GM12801 (cell line): ENCODE measurements around the gene CRTC1.

ENCODE experiments used
- CTCF ChIP-seq: IDR thresholded peaks from one replicate; pipeline ENCODE4 v1.5.1; 2011; ENCODE audit warnings: control low read depth; ENCODE audit not compliant: insufficient read length; ENCODE audit errors: extremely low read depth

The CRTC1 gene

GRCh38 chr19:18683109-18683957 lies at the start of gene CRTC1:
CRTC1 (plus strand) TSS chr19:18683680; CDS start chr19:18683703, 23 bp downstream.
- TF ChIP-seq CTCF: no peak

GRCh38 chr19:18634612-18635297 lies 48.7 kb upstream of the CRTC1 start:
- no peak for TF ChIP-seq CTCF

GRCh38 chr19:18635831-18636182 lies 47.7 kb upstream of the CRTC1 start:
- no peak for TF ChIP-seq CTCF

GRCh38 chr19:18636183-18636968 lies 47.1 kb upstream of the CRTC1 start:
- TF ChIP-seq CTCF: no peak

- TF ChIP-seq CTCF: no peak
These were observed 46.4 kb upstream of the CRTC1 start, which contains the start of gene KLHL26 for GRCh38 chr19:18636969-18637629. KLHL26 (plus strand) TSS chr19:18637028; CDS start chr19:18637055, 27 bp downstream.

- no peak for TF ChIP-seq CTCF
These were observed 45.5 kb upstream of the CRTC1 start for GRCh38 chr19:18637673-18638630.
